Endodermal cell (in vitro differentiated cells): ENCODE results near the gene SLC2A11. TPM values are rescaled to one million over a fixed set of nuclear protein-coding genes. Genes with fewer than 3 reads are reported as not detected.
"Not testable (repeated sequence)": the region's sequence is repeated elsewhere in the genome, so short reads cannot be mapped to it uniquely, and the experiment has no call there.

Experiments used
- DNase-seq: peaks from one replicate; pipeline ENCODE4 v3.0.0-alpha.2; 2017
- H3K27ac ChIP-seq: 2 replicates; pipeline ENCODE4 v1.5.1; 2013; ENCODE audit warnings: mild to moderate bottlenecking, low read depth, low read length, moderate library complexity
- H3K27me3 ChIP-seq: 2 replicates; pipeline ENCODE4 v1.6.1; 2013; ENCODE audit warnings: mild to moderate bottlenecking, low read length, moderate library complexity; ENCODE audit not compliant: insufficient read depth, control insufficient read depth, poor library complexity, severe bottlenecking
- H3K36me3 ChIP-seq: 2 replicates; pipeline ENCODE4 v1.7.0; 2013; ENCODE audit warnings: mild to moderate bottlenecking, low read length, moderate library complexity; ENCODE audit not compliant: control insufficient read depth, insufficient read depth
- H3K4me1 ChIP-seq: one replicate; pipeline ENCODE4 v1.7.0; 2013; ENCODE audit warnings: low read length; ENCODE audit not compliant: control insufficient read depth, insufficient read depth
- H3K4me3 ChIP-seq: 2 replicates; pipeline ENCODE4 v1.5.1; 2013; ENCODE audit warnings: mild to moderate bottlenecking, low read length, moderate library complexity
- H3K9ac ChIP-seq: 2 replicates; pipeline ENCODE4 v1.6.1; 2013; ENCODE audit warnings: mild to moderate bottlenecking, low read length, moderate library complexity; ENCODE audit not compliant: poor library complexity, severe bottlenecking; ENCODE audit errors: extremely low read depth
- H3K9me3 ChIP-seq: 2 replicates; pipeline ENCODE4 v1.6.1; 2013; ENCODE audit warnings: mild to moderate bottlenecking, low read length, moderate library complexity; ENCODE audit not compliant: control insufficient read depth
- H3K27ac Mint-ChIP-seq: 2 replicates; pipeline ENCODE4 v1.8.0; 2020; ENCODE audit warnings: mixed read lengths
- H3K27me3 Mint-ChIP-seq: 2 replicates; pipeline ENCODE4 v1.8.0; 2021; ENCODE audit warnings: mild to moderate bottlenecking, mixed read lengths; ENCODE audit not compliant: insufficient read depth
- H3K36me3 Mint-ChIP-seq: 2 replicates; pipeline ENCODE4 v1.8.0; 2020; ENCODE audit warnings: low read depth, mixed read lengths
- H3K4me1 Mint-ChIP-seq: 2 replicates; pipeline ENCODE4 v1.8.0; 2020; ENCODE audit warnings: mixed read lengths
- H3K4me3 Mint-ChIP-seq: 2 replicates; pipeline ENCODE4 v1.8.0; 2020; ENCODE audit warnings: mild to moderate bottlenecking, moderate library complexity, mixed read lengths
- H3K9me3 Mint-ChIP-seq: 2 replicates; pipeline ENCODE4 v1.8.0; 2020; ENCODE audit warnings: mild to moderate bottlenecking, mixed read lengths
- WGBS, 2 experiments: methylation state at CpG; one replicate each; pipeline versions ENCODE4 v1.1.5 to v1.1.7; 2013; ENCODE audit warnings: missing lambda C conversion rate in 2 of 2, mixed read lengths in 1 of 2; ENCODE audit not compliant: insufficient coverage in 1 of 2, insufficient read length in 1 of 2; 5-methylcytosine and 5-hydroxymethylcytosine counted together
- total RNA-seq, 2 donors: library from RNA; stranded (reverse); fragmentation: NEBNext Ultra II Directional in 1 of 2; extraction: Animal tissue kit (Norgen Biotek cat#: 25700) in 1 of 2; gene quantifications; 2 replicates in 1 of 2; 3 replicates in 1 of 2; pipeline ENCODE4 v1.2.1, GENCODE V29; 2021
- TF ChIP-seq, protein P1 (sequence below): fragments of 200-600 bp; sonication (generic); conservative IDR thresholded peaks from 2 replicates; pipeline ENCODE4 v1.5.0; 2021; ENCODE audit warnings: antibody characterized with exemption, mild to moderate bottlenecking

SLC2A11 gene
- total RNA-seq, 2 donors from 2014 or later, result 13.1 to 14.8 TPM

DNA sequence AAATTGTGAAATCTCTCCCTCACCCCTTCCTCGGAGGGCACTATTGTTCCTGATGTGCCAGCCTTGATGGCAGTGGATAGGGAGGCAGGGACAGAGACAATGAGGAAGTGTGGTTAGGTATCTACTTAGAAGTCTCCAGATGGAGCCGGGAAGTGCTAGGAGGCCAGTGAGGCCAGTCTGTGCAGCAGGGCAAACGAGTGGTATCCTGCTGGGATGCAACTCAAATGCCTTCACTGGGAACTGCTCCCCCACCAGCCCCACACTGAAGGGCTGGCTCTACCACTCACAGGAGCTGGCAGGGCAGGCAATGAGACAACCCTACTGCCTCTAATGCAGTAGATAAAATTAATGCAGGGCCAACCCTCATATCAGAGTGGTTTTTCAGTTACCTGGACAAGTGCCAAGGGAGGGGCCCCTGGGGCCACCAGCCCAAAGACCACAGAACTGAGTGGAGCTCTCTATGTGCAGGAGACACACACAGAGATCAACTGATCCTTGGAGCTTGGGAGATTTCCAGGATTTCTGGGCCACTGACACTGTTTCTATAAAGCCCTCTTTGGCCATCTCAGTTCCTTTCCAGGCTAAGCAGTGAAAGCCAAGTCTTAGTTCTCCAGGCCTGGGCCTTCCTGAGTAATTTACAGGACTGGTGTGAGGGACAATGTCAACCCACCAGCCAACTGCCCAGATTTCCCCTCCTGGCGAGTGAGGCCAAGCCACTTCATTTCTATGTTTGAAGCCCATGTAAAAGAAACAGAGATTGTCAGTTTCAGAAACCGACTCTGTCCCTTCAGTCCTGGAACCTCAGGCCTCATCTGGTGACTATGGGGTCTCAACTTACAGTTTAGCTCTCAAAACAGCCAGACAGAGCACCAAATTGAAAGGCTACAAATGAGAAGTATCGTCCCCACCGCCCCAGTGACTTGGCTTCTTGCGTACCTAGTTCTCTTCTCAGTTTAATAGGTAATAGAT, 40.6 kb downstream of the SLC2A11 start:
- Histone ChIP-seq H3K36me3 (peaks cover 25% of the 10 kb centered on the region), H3K27ac (no peak overlapping the region), H3K4me3 (no peak overlapping the region), H3K4me1 (no peaks in the 10 kb centered on the region), H3K27me3 (no peaks in the 10 kb centered on the region), H3K9ac (no peak overlapping the region), H3K9me3 (peaks cover 30% of the 10 kb centered on the region)
- TF ChIP-seq, protein P1, sequence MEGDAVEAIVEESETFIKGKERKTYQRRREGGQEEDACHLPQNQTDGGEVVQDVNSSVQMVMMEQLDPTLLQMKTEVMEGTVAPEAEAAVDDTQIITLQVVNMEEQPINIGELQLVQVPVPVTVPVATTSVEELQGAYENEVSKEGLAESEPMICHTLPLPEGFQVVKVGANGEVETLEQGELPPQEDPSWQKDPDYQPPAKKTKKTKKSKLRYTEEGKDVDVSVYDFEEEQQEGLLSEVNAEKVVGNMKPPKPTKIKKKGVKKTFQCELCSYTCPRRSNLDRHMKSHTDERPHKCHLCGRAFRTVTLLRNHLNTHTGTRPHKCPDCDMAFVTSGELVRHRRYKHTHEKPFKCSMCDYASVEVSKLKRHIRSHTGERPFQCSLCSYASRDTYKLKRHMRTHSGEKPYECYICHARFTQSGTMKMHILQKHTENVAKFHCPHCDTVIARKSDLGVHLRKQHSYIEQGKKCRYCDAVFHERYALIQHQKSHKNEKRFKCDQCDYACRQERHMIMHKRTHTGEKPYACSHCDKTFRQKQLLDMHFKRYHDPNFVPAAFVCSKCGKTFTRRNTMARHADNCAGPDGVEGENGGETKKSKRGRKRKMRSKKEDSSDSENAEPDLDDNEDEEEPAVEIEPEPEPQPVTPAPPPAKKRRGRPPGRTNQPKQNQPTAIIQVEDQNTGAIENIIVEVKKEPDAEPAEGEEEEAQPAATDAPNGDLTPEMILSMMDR, result no peak
- Mint-ChIP-seq H3K9me3 (peaks cover 23% of the 10 kb centered on the region), H3K4me1 (peaks cover 13% of the 10 kb centered on the region), H3K27me3 (no peaks in the 10 kb centered on the region), H3K36me3 (peaks cover 62% of the 10 kb centered on the region), H3K27ac (peak overlapping the region; percentile 39), H3K4me3 (no peak overlapping the region)
- 82 to 100% methylated on average over 2 to 8 of the region's 8 CpGs for WGBS, 2 experiments
- no peak for DNase-seq

DNA sequence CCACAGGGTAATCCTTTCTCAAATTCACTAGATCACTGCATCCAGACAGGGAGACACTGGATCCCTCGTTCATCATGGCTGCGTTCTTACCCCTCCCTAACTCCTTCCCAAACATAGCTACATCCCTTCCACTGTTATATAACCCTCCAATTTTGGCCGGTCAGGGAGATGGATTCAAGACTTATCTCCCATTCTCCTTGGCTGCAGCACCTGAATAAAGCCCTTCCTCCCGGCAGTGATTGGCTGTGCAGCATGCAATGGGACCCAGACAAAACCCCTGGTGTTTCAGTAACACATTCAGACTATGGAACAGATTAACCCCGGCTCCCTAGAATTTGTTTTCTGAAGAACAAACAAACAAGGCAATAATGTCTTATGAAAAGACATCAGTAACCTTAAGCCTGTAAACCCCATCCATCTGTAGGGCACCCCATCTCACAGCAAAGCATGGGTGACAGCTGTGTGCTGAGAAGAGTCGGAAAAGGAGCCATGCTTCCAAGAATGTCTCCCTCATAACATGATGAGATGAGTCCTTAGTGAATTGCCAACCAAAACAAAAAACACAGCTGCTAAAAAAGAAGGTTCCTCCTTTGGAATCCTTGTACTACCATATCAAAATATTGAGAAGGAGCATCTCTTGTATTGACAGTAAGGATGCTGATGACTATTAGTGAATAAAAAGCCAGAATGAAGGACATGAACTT, 41.5 kb downstream of the SLC2A11 start:
- no peak overlapping the region for H3K4me3 Mint-ChIP-seq
- Histone ChIP-seq H3K4me1 (no peaks in the 10 kb centered on the region), H3K27me3 (no peaks in the 10 kb centered on the region), H3K36me3 (peaks cover 25% of the 10 kb centered on the region), H3K9me3 (peaks cover 30% of the 10 kb centered on the region), H3K4me3 (no peak overlapping the region), H3K9ac (no peak overlapping the region), H3K27ac (no peak overlapping the region)
- H3K4me1 Mint-ChIP-seq, result peaks cover 7% of the 10 kb centered on the region
- no peak overlapping the region for H3K27ac Mint-ChIP-seq
- DNase-seq, result no peak
- H3K27me3 Mint-ChIP-seq, result no peaks in the 10 kb centered on the region
- 91 to 93% methylated on average over 5 to 6 of the region's 6 CpGs for WGBS, 2 experiments
- peaks cover 23% of the 10 kb centered on the region for H3K9me3 Mint-ChIP-seq
- H3K36me3 Mint-ChIP-seq, result peaks cover 62% of the 10 kb centered on the region
- TF ChIP-seq, protein P1, result no peak

DNA sequence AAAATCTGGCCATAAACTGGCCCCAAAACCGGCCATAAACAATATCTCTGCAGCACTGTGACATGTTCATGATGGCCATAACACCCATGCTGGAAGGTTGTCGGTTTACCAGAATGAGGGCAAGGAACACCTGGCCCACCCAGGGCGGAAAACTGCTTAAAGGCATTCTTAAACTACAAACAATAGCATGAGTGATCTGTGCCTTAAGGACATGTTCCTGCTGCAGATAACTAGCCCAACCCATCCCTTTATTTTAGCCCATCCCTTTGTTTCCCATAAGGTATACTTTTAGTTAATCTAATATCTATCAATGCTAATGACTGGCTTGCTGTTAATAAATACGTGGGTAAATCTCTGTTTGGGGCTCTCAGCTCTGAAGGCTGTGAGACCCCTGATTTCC, 42.6 kb downstream of the SLC2A11 start:
- H3K36me3 Mint-ChIP-seq, result peaks cover 59% of the 10 kb centered on the region
- H3K27me3 Mint-ChIP-seq, result not testable (repeated sequence)

More for the DNA sequence above, 42.6 kb downstream of the SLC2A11 start:
- H3K27ac Mint-ChIP-seq, H3K9ac ChIP-seq, DNase-seq, H3K4me1 Mint-ChIP-seq, H3K27me3 ChIP-seq, H3K4me3 ChIP-seq, H3K4me3 Mint-ChIP-seq, H3K4me1 ChIP-seq, H3K27ac ChIP-seq: not testable (repeated sequence)
- H3K9me3 Mint-ChIP-seq, result peaks cover 23% of the 10 kb centered on the region
- peaks cover 25% of the 10 kb centered on the region for H3K36me3 ChIP-seq
- 88 to 94% methylated on average over 3 of the region's 4 CpGs for WGBS, 2 experiments
- peaks cover 30% of the 10 kb centered on the region for H3K9me3 ChIP-seq
